HepG2 (cell line): ENCODE measurements around the gene SLC25A38. TPM values are rescaled to one million over a fixed set of nuclear protein-coding genes. Genes with fewer than 3 reads are reported as not detected.

Experiments
- ARNT2 ChIP-seq: sonication (generic); formaldehyde crosslinking; IDR thresholded peaks from 2 replicates; pipeline ENCODE4 v1.8.0; 2022; ENCODE audit warnings: mild to moderate bottlenecking, low read depth, missing genetic modification reagents, moderate library complexity
- EEA1 ChIP-seq: sonication (generic); formaldehyde crosslinking; IDR thresholded peaks from 2 replicates; pipeline ENCODE4 v1.5.1; 2020; ENCODE audit warnings: mild to moderate bottlenecking, missing genetic modification reagents, borderline replicate concordance
- GABPB1 ChIP-seq: IDR thresholded peaks from 2 replicates; pipeline ENCODE4 v1.6.1; 2016; ENCODE audit warnings: mild to moderate bottlenecking, missing genetic modification reagents, moderate library complexity, missing compliant biosample characterization
- NR2C2 ChIP-seq: sonication (generic); formaldehyde crosslinking; IDR thresholded peaks from 2 replicates; pipeline ENCODE4 v1.4.0; 2020; ENCODE audit warnings: missing genetic modification reagents, mild to moderate bottlenecking, moderate library complexity, borderline replicate concordance
- ZNF256 ChIP-seq: sonication (generic); formaldehyde crosslinking; conservative IDR thresholded peaks from 2 replicates; pipeline ENCODE4 v1.4.0; 2020; ENCODE audit warnings: missing genetic modification reagents
- ZNF576 ChIP-seq: sonication (generic); formaldehyde crosslinking; IDR thresholded peaks from 2 replicates; pipeline ENCODE4 v1.4.0; 2020; ENCODE audit warnings: mild to moderate bottlenecking, missing genetic modification reagents
- polyA plus RNA-seq, 8 experiments: library from polyadenylated mRNA; depleted of rRNA in 3 of 8; stranded (reverse) in 7 of 8; unstranded in 1 of 8; fragments of >200 nt; fragmentation: Illumina TruSeq in 4 of 8; extraction: Trizol in 4 of 8; gene quantifications; 2 replicates each; pipeline versions ENCODE4 v1.2.1 to v1.2.3, GENCODE V29; 2011 to 2016; ENCODE audit warnings: low read depth in 4 of 8, missing spikeins in 1 of 8, mixed read lengths in 1 of 8; ENCODE audit not compliant: insufficient read depth in 1 of 8
- total RNA-seq, 5 experiments: library from RNA; depleted of rRNA; stranded (reverse); fragments of >200 nt; fragmentation: Illumina TruSeq; extraction: Trizol; gene quantifications; 2 replicates each; pipeline ENCODE4 v1.2.3, GENCODE V29; 2016; ENCODE audit warnings: low read depth in 1 of 5
- TF ChIP-seq, protein P1 (sequence below), 2 experiments: fragments of 450-650 bp in 1 of 2; sonication (generic) in 1 of 2; formaldehyde crosslinking in 1 of 2; IDR thresholded peaks; 2 replicates each; pipeline versions ENCODE4 v1.6.1 to v1.8.0; 2016 to 2022; ENCODE audit warnings: antibody characterized with exemption in 1 of 2, mild to moderate bottlenecking in 1 of 2, missing genetic modification reagents in 1 of 2
- TF ChIP-seq, protein P2 (sequence below): sonication (generic); formaldehyde crosslinking; IDR thresholded peaks from 2 replicates; pipeline ENCODE4 v1.5.1; 2020; ENCODE audit warnings: missing genetic modification reagents, mild to moderate bottlenecking, borderline replicate concordance
- TF ChIP-seq, protein P3 (sequence below): sonication (generic); formaldehyde crosslinking; conservative IDR thresholded peaks from 2 replicates; pipeline ENCODE4 v1.8.1; 2023; ENCODE audit warnings: missing genetic modification reagents
- TF ChIP-seq, protein P4 (sequence below): sonication (generic); formaldehyde crosslinking; IDR thresholded peaks from 2 replicates; pipeline ENCODE4 v1.9.0; 2021; ENCODE audit warnings: missing genetic modification reagents, mild to moderate bottlenecking, borderline replicate concordance

Gene SLC25A38
- total and polyA plus RNA-seq, 2 of the 13 experiments (the other 11 are each of a cell fraction or from before 2014, with no cell fraction given) = 32.5 to 35.4 TPM

GRCh38 chr3:39383881-39384664 lies 903 bp downstream of the SLC25A38 start (continued):
- TF ChIP-seq, protein P1, sequence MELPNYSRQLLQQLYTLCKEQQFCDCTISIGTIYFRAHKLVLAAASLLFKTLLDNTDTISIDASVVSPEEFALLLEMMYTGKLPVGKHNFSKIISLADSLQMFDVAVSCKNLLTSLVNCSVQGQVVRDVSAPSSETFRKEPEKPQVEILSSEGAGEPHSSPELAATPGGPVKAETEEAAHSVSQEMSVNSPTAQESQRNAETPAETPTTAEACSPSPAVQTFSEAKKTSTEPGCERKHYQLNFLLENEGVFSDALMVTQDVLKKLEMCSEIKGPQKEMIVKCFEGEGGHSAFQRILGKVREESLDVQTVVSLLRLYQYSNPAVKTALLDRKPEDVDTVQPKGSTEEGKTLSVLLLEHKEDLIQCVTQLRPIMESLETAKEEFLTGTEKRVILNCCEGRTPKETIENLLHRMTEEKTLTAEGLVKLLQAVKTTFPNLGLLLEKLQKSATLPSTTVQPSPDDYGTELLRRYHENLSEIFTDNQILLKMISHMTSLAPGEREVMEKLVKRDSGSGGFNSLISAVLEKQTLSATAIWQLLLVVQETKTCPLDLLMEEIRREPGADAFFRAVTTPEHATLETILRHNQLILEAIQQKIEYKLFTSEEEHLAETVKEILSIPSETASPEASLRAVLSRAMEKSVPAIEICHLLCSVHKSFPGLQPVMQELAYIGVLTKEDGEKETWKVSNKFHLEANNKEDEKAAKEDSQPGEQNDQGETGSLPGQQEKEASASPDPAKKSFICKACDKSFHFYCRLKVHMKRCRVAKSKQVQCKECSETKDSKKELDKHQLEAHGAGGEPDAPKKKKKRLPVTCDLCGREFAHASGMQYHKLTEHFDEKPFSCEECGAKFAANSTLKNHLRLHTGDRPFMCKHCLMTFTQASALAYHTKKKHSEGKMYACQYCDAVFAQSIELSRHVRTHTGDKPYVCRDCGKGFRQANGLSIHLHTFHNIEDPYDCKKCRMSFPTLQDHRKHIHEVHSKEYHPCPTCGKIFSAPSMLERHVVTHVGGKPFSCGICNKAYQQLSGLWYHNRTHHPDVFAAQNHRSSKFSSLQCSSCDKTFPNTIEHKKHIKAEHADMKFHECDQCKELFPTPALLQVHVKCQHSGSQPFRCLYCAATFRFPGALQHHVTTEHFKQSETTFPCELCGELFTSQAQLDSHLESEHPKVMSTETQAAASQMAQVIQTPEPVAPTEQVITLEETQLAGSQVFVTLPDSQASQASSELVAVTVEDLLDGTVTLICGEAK (IDR thresholded peaks at IDR 0.05) = no peak
- TF ChIP-seq, protein P1 (CRISPR knock-in tag; IDR thresholded peaks at IDR 0.05) = peak; percentile 9; the same call in 1 of the 2 replicates
- TF ChIP-seq ARNT2 (CRISPR knock-in tag) (peak; percentile 57; the same call in 1 of the 2 replicates), EEA1 (no peak), NR2C2 (CRISPR knock-in tag) (no peak), ZNF256 (CRISPR knock-in tag) (no peak), ZNF576 (CRISPR knock-in tag) (no peak), GABPB1 (CRISPR knock-in tag) (peak; percentile 70)
- TF ChIP-seq, protein P2, sequence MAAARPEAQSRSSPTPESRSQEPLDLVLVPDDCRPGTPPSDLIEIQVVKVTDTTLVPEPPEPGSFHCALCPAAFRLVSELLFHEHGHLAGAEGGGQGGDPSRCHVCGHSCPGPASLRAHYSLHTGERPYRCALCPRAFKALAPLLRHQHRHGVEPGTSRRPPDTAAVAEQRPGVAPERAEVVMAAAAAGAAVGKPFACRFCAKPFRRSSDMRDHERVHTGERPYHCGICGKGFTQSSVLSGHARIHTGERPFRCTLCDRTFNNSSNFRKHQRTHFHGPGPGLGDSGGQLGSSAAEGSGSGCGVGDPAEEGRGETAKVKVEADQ (CRISPR knock-in tag) = no peak
- TF ChIP-seq, protein P3, sequence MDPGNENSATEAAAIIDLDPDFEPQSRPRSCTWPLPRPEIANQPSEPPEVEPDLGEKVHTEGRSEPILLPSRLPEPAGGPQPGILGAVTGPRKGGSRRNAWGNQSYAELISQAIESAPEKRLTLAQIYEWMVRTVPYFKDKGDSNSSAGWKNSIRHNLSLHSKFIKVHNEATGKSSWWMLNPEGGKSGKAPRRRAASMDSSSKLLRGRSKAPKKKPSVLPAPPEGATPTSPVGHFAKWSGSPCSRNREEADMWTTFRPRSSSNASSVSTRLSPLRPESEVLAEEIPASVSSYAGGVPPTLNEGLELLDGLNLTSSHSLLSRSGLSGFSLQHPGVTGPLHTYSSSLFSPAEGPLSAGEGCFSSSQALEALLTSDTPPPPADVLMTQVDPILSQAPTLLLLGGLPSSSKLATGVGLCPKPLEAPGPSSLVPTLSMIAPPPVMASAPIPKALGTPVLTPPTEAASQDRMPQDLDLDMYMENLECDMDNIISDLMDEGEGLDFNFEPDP (CRISPR knock-in tag) = no peak
- TF ChIP-seq, protein P4, sequence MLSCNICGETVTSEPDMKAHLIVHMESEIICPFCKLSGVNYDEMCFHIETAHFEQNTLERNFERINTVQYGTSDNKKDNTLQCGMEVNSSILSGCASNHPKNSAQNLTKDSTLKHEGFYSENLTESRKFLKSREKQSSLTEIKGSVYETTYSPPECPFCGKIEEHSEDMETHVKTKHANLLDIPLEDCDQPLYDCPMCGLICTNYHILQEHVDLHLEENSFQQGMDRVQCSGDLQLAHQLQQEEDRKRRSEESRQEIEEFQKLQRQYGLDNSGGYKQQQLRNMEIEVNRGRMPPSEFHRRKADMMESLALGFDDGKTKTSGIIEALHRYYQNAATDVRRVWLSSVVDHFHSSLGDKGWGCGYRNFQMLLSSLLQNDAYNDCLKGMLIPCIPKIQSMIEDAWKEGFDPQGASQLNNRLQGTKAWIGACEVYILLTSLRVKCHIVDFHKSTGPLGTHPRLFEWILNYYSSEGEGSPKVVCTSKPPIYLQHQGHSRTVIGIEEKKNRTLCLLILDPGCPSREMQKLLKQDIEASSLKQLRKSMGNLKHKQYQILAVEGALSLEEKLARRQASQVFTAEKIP (CRISPR knock-in tag) = 0 out of 2 replicates have a peak, but pooled peaks have one; percentile 42
